Measurements from ENCODE around the gene IMPDH2.

GRCh38 chr3:48999085-48999858 is 29.9 kb downstream of the IMPDH2 start:
- TF ChIP-seq CTCF (IDR thresholded peaks at IDR 0.05 in 4 of 5, conservative IDR thresholded peaks at IDR 0.05 in 1 of 5) = no peak
- no peak for TF ChIP-seq POLR2A (IDR thresholded peaks at IDR 0.05)

All from gastrocnemius medialis (tissue), 4 donors.